ENCODE results near the gene HERC2.

GRCh38 chr15:28109626-28110455 lies 212.1 kb downstream of the HERC2 start:
- no peak for TF ChIP-seq YY1 (IDR thresholded peaks at IDR 0.05; ENCODE audit: insufficient read depth, insufficient read length)
- no peak for TF ChIP-seq ZNF274 (IDR thresholded peaks at IDR 0.05; ENCODE audit: low read depth, low read length)
